ENCODE measurements around the gene BCAS1.

DNA sequence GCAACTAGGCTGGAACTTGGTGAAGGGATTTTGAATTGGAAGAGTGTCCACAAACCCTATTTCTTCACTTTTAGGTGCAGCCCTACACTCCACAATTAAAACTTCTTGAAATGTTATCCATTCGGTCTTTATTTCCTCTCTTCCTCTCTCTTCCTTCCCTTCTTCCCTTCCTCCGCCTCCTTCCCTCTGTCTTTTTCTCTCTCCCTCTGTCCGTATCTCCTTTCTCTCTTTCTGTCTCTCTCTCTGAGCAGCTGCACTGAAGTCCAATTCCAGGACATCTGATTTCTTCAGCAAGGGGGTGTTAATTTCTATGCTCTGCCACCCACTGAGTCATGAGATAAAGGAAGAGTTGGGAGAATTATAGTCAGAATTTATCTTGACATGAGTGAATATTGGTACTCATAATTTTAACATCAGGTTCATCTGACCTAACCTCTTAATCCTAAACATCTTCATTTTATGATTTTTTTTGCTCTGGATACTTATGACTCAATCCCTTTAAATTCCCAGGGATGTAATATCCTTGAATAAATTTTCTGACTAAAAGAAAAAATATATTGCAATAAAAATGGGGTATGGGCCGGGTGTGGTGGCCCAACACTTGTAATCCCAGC lies 84.2 kb downstream of the BCAS1 start:
- TF ChIP-seq, protein P1, sequence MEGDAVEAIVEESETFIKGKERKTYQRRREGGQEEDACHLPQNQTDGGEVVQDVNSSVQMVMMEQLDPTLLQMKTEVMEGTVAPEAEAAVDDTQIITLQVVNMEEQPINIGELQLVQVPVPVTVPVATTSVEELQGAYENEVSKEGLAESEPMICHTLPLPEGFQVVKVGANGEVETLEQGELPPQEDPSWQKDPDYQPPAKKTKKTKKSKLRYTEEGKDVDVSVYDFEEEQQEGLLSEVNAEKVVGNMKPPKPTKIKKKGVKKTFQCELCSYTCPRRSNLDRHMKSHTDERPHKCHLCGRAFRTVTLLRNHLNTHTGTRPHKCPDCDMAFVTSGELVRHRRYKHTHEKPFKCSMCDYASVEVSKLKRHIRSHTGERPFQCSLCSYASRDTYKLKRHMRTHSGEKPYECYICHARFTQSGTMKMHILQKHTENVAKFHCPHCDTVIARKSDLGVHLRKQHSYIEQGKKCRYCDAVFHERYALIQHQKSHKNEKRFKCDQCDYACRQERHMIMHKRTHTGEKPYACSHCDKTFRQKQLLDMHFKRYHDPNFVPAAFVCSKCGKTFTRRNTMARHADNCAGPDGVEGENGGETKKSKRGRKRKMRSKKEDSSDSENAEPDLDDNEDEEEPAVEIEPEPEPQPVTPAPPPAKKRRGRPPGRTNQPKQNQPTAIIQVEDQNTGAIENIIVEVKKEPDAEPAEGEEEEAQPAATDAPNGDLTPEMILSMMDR (IDR thresholded peaks at IDR 0.05) = no peak
- TF ChIP-seq POLR2A (IDR thresholded peaks at IDR 0.05) = no peak
